Measurements from ENCODE around the gene CATSPERE.

Gene CATSPERE

GRCh38 chr1:244461245-244462071 lies at the start of gene CATSPERE:
Gene CATSPERE, plus strand, starts transcription at chr1:244461273. Its CDS starts 157 bp downstream, at chr1:244461430.
- DNase-seq: peak; percentile 92

DNA sequence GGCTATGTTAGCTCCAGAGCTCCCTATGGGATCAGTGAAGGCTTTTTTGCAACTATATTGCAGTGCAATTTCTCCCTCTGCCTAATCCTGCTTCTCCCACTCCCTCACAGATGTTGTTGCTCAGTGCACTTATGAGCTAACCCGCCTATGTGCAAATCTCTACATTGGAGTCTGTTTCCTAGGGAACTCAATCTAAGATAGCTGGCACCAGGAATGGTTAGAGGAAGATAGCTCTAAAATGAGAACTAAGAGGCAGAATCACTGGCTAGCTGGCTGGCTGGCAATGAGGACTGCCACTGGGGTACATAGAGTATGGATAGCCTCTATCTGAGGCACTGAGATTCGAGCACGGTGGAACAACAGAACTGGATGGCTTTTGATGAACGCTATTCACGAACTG lies 48.9 kb upstream of the CATSPERE start:
- DNase-seq: no peak

GRCh38 chr1:244413736-244414135 lies 47.3 kb upstream of the CATSPERE start:
- no peak for DNase-seq

DNA sequence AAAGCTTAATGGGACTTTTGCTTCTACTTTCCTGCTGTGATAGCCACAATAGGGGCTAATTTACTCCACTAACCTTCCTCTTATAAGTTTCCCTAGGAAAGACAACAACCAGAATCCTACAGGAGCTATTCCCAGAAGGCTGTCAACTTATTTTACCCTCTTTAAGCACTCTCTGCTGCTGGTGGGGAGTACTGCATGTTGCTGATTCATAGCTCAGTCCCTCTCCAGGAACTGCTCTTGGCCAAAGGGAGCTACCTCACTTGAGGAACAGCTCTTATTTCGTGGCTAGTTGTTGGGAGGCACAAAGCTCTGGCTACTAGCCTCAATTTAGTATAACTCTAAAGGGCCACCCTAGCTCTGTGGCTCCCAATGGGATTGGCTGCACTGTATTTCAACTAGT lies 46.5 kb upstream of the CATSPERE start:
- no peak for DNase-seq

GRCh38 chr1:244419024-244419423 lies 42.0 kb upstream of the CATSPERE start:
- no peak for DNase-seq

DNA sequence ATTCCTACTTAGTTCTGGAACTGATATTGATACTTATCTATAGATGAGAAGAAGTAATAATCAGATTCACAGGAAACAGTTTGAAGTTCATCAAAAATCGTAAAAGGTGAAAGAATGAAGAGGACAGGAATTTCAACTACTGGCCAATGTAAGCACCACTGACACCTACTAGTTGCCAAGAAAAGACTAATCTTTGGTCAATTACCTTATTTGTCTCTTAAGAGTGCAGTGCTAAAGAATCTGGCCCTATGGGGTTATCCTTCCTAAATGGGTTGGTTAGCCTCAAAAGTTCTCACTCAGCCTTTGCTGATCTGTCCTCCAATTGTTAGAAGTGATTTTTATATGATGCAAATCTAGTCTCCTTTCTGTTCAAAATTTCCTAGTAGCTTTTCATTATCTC lies 38.9 kb upstream of the CATSPERE start:
- DNase-seq: no peak

DNA sequence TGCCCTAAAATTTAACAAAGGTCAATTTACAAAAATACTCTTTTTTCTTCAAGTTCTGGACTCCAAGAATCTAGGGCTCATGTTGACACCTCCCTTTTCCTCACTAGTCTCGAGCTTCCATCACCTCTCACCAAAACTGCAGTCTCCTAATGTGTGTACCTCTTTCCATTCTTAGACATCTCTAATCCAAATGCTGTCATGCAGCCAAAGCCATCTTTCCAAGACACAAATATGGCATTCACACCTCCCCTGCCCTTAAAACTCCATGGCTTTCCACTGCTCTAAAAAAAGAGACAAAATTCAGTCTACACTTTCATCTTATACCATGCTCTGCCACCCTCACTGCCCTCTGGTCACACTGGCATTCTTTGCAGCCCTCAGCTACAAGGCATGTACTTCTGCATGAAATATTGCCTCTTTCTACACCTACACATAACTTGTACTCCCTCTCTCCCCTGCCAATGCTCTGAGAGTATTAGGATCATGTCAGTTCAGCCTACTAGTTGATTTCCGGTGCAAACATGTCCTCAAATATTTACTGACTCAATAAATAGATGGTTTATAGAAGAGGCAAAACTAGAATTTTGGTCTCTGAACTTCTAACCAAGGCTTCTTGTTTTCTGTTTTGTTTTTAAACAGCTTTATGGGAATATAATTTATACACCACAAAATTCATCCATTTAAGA lies 36.3 kb upstream of the CATSPERE start:
- DNase-seq: no peak

GRCh38 chr1:244427647-244428046 lies 33.4 kb upstream of the CATSPERE start:
- DNase-seq: no peak

GRCh38 chr1:244429818-244430217 lies 31.3 kb upstream of the CATSPERE start:
- DNase-seq: no peak

- no peak for DNase-seq
Measured at GRCh38 chr1:244431166-244431565, 29.9 kb upstream of the CATSPERE start.

DNA sequence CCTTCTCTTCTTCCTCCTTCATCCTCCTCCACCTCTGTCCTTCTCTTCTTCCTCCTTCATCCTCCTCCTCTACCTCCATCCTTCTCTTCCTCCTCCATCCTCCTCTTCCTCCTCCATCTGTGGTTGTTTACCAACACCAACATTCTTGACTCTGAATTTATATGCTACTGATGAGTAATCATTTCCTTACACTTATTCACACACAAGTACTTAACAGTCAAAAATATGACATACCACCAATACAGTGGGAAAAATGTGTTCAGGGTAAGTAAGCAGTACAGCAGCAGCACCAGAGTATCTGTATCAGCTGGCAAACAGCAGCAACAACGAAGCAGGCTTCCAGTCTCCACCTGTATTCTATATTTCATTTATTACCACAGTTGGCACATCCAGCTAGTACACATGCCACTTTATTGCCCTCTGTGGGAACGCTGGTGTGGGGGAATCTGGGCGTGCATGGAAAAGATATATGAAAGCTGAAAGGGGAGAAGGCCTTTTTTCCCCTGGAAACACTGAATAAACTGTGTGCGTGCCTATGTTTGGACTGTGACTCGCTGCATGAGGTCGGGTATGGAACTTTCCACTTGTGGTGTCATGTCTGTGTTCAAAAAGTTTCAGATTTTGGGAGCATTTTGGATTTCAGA lies 25.4 kb upstream of the CATSPERE start:
- DNase-seq: no peak

DNA sequence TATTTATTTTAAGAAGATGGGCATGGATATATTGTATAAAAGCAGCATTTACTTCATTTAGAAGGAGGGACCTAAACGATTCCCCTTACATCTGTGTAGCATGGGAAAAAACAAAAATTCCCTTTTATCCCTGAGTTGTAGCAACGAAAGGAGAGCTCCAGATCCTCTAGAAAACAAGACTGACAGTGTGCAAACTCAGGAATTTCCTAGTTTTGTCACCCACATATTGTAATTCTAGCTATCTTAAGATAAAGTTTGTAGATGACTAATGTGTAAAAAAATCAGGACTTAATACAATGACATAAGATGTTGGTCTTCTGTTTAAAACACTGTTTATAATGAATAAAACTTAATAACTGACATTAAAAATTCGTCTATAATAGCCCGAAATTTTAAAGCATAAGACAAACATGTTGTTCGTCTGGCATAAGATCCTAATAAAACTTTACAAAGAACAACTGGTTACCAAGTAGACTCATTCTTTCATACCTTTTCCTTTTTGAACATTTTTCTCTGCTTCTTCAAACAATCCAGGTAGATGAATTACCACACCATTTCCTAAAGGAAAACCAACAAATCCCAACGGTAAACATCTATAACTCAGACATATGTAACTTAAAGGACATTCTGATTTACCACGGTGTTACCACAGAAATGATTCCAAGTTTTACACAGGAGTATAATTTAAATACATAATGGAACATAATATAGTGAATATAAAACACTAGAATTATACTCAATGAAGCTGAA lies 24.6 kb upstream of the CATSPERE start:
- no peak for DNase-seq

GRCh38 chr1:244437086-244437468 lies 24.0 kb upstream of the CATSPERE start:
- no peak for DNase-seq

DNA sequence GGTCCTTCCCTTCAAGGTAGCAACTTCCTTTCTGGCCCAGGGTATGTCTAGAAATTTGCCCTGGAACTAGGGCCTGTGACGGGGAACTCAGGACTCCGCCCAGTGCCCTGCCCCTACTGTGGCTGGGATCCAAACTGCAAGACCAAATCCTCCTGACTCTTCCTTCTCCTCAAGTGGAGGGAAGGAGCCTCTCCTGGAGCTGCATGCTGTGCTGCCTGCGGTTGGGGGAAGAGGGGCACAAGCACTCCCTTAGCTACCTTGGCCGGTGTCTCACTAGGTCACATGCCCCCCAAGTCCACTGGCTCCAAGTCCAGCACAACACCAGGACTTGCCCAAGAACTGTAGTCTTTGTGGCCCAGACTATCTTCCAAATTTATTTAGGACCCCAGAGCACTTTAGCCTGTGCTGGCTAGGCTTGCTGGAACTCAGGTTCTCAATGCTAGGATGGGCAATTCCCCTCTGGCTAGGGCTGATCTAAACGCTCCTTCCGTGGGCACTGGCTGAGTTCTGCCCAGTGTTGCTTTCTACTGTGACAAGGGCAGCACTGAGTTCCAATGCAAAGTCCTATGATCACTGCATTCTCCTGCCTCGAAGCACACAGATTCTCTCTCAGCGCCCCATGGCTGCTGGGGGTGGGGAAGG lies 21.6 kb upstream of the CATSPERE start:
- DNase-seq: no peak

DNA sequence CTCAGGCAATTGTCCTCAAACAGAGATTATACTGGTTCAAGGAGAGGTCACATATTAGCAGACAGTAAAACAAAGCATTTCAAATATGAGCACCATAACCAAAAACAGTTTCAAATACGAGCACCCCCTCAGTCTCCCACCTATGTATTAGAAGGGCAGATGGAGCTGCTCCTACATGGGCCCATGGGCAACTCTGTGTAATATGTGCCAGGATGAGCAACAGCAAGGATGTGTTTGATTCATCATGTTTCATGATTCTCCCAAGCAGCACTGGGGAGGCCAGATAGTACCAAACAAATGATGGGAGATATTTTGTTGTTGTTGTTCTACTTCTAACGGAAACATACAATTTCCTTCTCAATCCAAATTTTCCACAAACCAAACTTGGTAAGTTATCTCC lies 18.2 kb upstream of the CATSPERE start:
- DNase-seq: no peak

DNA sequence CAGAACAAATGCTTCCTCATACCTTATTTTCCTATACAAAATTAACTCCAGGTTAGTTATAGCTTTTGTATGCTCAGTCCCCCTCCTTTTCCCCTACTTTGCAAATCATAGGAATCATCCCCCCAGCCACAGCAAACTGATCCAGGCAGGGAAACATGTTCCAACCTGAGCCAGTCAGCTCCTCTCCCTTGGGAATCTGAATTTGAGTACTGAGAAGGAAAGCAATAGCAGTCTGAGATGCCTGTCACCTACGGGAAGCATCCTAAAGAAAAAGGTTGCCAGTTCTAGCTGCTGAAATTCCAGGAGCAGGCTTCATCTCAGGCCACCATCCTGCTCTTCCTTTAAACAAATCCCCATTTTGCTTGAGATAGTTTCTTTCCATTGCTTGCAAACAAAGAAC lies 16.2 kb upstream of the CATSPERE start:
- no peak for DNase-seq

- DNase-seq: no peak
Measured at GRCh38 chr1:244445320-244446181, 15.5 kb upstream of the CATSPERE start.

GRCh38 chr1:244447024-244447423 lies 14.0 kb upstream of the CATSPERE start:
- DNase-seq: no peak

GRCh38 chr1:244447552-244447951 lies 13.5 kb upstream of the CATSPERE start:
- no peak for DNase-seq

- DNase-seq: no peak
Measured at GRCh38 chr1:244448279-244449036, 12.6 kb upstream of the CATSPERE start.

All from activated CD8-positive, alpha-beta memory T cell treated with anti-CD3 and anti-CD28 coated beads for 24 hours (primary cell).